AG20443 (cell line): ENCODE measurements around the gene ERP44.
A peak's percentile ranks its signal among the peaks of the same experiment; 100 is the strongest.

Experiments
- DNase-seq: peaks from one replicate; pipeline ENCODE4 v3.0.0; 2012; ENCODE audit warnings: low spot score, mixed read lengths

Gene ERP44

GRCh38 chr9:99936947-99937587 is 161.7 kb downstream of the ERP44 start:
- no peak for DNase-seq

DNA sequence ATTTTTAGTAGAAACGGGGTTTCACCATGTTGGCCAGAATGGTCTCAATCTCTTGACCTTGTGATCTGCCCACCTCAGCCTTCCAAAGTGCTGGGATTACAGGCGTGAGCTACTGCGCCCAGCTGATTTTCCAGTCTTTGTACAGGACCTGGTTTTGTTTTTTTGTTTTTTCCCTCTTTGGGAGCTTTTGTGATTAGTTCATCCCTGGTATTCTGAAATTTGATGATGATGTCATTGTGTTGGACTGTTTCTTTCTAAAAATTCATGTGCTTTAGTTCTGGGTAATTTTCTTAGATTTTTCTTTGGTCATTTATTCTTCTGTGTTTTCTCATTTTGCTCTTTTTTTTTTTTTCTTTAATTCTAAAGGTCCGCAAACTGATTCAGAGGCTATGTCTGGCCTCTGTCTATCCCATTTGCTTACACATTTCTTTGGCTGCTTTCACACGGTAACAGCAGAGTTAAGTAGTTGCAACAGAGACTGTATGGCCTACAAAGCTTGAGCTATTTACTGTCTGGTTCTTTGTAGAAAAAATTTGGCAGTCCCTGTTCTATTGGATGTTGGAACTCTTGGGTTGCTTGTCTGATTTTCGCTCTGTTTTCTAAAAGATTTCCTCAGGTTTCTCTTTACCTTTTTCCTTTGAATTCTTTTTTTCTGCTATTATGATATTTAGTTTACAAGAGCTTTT is 167.5 kb downstream of the ERP44 start:
- peak; percentile 31 for DNase-seq

- no peak for DNase-seq
Measured at GRCh38 chr9:99929652-99930051, 169.1 kb downstream of the ERP44 start.
